Right forelimb (tissue), 1 donor: Measurements from ENCODE around the gene IL17B.

Experiments
- DNase-seq: peaks from one replicate; pipeline ENCODE4 v3.0.0-alpha.2; 2018

Gene IL17B

DNA sequence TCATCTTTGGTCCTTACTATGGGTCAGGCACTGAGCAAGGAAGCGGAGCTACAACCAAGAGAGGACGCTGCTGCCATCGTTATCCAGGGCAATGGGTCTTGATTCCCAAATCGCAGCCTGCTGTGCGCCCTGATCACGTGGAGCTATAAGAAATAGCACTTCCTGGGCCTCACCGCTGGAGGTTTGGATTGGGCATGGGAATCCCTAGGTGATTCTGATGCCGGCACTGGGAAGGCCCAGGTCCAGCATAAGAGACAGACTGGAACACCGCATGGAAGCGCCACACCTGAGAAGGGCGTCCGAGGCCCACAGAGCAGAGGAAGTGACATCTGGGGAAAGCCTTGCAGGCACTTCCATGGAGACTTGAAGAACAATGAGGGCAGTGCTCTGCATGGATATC lies 3.0 kb downstream of the IL17B start:
- peak; percentile 20 for DNase-seq

DNA sequence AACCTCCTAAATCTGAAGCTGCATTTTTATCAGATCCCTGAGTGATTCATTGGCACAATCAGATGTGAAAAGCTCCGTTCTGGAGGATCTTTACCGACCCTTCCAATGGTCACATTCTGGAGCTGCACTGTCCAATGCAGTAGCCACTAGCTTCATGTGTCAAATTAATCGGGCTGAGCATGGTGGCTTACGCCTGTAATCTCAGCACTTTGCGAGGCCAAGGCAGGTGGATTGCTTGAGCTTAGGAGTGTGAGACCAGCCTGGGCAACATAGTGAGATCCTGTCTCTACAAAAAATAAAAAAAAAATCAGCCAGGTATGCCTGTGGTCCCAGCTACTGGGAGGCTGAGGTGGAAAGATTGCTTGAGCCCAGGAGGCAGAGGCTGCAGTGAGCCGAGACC lies 3.7 kb downstream of the IL17B start:
- no peak for DNase-seq

GRCh38 chr5:149374801-149375200 lies 4.3 kb downstream of the IL17B start:
- DNase-seq, result no peak

- DNase-seq, result no peak
These were observed 4.8 kb downstream of the IL17B start for GRCh38 chr5:149374303-149374702.

DNA sequence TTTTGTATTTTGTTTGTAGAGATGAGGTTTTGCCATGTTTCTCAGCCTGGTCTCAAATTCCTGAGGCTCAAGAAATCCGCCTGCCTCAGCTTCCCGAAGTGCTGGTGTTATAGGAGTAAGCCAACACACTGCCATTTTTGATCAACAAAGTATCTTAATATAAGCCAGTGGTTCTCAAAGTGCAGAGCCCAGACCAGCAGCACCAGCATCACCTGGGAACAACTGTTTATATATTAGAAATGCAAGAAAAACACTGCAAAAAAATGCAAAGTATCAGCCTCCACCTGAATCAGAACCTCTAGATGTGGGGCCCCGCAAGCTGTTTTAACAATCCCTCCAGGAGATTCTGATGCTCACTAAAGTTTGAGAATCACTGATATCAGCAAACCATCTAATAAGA lies 6.2 kb downstream of the IL17B start:
- no peak for DNase-seq

DNA sequence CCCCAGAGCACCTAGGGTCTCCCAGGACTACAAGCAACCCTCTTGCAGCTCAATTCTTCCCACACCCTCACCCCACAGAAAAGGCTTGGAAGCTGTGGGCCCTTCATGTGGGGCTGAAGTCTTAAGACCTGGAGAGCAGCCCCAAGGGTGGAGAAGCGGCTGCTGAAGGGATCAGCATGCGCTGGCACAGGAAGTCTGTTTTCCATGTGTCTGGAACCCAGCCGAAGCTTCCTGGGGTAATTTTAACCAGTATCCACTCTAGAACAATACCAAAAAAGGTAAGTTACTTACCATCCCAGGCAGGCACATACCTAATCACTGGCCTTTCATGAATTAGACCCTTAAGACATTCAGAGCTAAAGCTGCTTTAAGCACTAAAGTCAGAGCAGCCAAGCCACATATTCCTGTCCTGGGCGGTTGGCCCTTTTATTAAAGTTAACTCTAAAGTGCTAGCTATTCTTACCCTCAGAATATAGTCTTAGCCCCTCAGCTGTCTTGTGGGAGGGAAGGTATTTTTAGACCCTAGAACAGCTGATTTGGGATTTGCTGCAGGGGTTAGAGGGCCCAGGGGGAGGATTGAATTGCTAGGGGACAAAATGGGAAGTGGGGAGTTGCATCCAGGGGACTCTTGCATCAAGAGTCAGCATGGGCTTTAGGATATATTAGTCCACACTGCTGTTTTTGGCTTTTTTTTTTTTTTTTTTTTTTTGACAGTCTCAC lies 6.9 kb downstream of the IL17B start:
- no peak for DNase-seq

- DNase-seq, result no peak
These were observed 7.7 kb downstream of the IL17B start for GRCh38 chr5:149371296-149371962.

DNA sequence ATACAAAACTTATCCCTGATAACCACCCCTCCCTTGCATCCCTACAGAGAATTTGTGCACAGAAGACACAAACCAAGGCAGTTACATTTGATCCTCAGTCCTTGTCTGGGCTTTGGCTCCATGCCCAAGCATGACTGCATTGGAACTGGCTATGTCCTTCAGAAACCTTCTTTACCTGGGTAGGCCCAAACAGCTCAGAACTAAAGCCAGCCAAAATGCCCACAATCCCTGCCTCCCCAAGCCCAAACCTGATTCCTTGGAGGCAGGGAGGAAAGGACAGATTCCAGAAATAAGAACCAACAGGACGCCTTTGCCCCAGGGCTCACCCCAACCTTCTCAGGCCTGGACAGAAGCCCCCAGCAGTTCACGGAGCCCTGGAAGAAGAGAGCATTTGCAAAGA lies 8.2 kb downstream of the IL17B start:
- DNase-seq, result no peak

- DNase-seq, result peak; percentile 21
These were observed 11.0 kb downstream of the IL17B start for GRCh38 chr5:149367972-149368645.

DNA sequence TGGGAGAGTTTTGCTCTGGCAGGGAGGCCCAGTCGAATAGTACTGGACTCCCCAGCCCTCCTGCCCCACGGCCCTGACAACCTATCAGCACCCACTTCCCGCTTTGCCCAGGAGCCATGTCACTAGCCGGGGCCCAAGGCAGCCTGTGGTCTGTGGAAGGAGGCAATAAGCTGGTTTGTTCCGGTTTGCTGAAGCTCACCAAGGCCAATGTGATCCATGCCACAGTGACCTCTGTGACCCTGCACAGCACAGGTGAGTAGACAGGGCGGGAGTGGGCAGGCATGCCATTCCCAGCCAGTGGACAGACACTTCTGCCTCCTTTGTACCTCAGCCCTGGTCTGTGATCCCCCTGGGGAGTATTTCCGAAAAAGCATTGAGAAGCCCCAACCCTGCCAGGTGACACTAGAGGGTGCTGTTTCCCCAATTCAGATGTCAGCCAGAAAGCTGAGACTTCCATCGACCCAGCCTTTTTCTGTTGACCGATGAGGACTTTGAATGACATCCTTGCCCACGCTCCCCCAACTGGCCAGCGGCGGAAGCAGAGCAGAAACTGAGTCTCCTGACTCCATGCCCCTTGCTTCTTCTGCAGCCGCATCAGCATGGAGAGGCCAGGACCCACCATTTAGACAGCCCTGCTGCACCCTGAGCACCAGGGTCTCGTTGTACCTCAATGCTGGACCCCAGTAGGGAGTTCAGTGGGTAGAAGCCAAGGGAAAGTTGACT lies 11.7 kb downstream of the IL17B start:
- DNase-seq, result no peak

DNA sequence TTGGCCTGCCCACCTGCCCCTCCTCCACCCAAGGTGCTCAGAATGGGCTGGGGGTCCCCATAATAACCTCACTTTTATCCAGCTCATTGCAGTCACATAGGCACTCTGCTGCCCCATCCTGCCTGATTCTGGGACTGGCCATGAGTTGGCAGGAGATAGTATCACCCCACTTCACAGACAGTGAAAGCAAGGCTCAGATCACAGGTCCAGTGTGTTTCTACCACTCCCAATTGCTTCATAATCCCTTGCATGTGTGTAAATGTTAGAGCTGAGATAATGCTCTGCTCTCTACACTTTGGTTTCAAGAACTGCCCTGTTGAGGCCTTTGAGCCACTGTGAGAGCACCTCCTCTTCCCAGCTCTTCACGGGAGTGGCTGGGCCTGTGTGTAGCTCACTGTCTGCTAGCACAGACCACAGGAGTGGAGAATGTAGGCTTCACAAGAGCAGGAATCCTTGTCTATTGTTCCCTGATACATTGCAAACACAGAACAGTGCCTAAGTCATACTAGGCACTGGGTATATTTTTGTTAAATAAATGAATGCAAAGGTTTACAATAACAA lies 12.8 kb downstream of the IL17B start:
- no peak for DNase-seq

DNA sequence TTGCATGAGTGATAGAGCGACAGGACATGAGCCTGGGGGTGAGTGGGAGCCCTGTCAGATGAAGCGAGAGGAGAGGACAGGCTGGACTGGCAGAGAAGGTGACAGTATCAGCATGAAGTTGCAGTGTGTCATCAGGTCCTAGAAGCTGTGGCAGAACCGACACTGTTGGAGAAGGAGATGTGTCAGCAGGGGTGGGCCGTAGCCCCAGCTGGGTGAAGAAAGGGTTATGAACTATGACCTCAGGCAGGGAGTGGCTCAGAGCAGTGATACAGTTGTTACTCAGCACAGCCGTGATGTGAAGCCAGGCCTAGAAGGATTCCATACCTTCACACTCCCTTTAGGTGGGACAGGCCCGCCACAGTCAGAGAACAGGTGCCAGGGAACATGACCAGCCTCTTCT lies 13.7 kb downstream of the IL17B start:
- DNase-seq, result no peak

GRCh38 chr5:149364719-149365118 lies 14.4 kb downstream of the IL17B start:
- no peak for DNase-seq

- DNase-seq, result no peak
These were observed 15.2 kb downstream of the IL17B start for GRCh38 chr5:149363936-149364335.

GRCh38 chr5:149363358-149363757 lies 15.7 kb downstream of the IL17B start:
- DNase-seq, result no peak

DNA sequence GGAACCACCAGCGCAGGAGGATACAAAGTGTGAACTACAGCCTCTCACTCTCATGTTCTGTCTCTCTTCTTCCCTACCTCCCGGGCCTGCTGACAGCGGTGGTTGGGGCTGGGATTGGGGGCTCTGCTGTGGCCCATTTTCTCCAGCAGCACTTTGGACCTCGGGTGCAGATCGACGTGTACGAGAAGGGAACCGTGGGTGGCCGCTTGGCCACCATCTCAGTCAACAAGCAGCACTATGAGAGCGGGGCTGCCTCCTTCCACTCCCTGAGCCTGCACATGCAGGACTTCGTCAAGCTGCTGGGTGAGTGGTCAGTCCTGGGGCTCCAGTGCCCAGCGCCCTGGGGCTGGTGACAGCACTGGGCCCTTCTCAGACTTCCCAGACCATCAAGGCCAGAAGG lies 16.6 kb downstream of the IL17B start:
- DNase-seq, result no peak

GRCh38 chr5:149360272-149360671 lies 18.8 kb downstream of the IL17B start:
- no peak for DNase-seq

GRCh38 chr5:149358868-149359495 lies 20.1 kb downstream of the IL17B start:
- DNase-seq, result no peak

- no peak for DNase-seq
These were observed 20.8 kb downstream of the IL17B start for GRCh38 chr5:149358294-149358651.

GRCh38 chr5:149357370-149358293 lies 21.5 kb downstream of the IL17B start, which contains the start of gene PCYOX1L:
PCYOX1L (plus strand) TSS chr5:149358046; CDS start chr5:149358069, 23 bp downstream.
- DNase-seq, result peak; percentile 97

- no peak for DNase-seq
These were observed 22.7 kb downstream of the IL17B start for GRCh38 chr5:149356391-149356790.
